GM19025 (cell line): ENCODE measurements around the gene SSH3.

Experiments used
- ATAC-seq: cut with Tn5 transposase; IDR thresholded peaks from one replicate; pipeline ENCODE4 v1.9.1; 2021; ENCODE audit warnings: mild to moderate bottlenecking, low read depth, moderate library complexity; ENCODE audit not compliant: unreplicated experiment

The SSH3 gene

GRCh38 chr11:67356387-67356863 lies 53.1 kb downstream of the SSH3 start:
- ATAC-seq = no peak

GRCh38 chr11:67356864-67357561 lies 53.7 kb downstream of the SSH3 start:
- no peak for ATAC-seq

DNA sequence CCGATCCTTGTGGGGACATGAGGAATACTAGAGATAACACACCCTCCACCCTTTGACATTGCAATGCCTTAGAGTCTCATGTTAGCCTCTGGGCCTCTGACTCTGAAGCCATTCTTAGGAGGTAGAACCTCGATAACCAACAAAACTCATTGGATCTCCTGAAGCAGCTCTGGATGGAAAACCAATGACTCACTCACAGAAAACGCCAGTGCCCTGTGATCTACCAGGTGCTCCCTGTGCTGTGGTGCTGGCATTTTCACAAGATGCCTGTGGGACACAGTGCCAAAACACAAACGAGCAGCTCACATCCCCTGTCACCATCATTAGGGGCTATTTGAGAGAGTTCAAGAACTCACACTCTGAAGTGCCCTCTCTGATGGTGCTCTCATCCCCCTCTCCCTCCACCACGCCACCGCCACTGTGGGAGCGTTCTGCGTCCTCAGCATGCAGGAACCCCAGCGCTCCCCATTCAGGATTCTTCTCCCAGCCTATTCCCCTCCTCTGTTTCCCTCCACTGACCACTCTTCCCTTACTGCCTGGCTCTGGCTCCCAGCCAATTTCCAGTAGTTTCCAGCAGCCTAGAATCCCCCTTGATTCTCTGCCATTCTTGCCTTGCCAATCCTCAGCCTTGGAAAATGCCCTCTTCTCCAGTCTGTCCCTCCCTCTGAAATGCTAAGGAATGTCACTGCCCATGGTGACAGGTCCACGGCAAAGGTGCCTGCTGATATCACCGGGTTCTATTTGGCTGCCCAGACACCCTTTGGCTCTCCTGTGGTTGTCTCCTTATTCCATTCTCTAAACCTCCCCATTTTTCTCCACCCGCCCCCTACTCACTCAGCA lies 54.7 kb downstream of the SSH3 start:
- no peak for ATAC-seq
